Astrocyte (in vitro differentiated cells and primary cell): ENCODE data around the gene PSME4. TPM values are rescaled to one million over a fixed set of nuclear protein-coding genes. Genes with fewer than 3 reads are reported as not detected.
"Not testable (repeated sequence)": the region's sequence is repeated elsewhere in the genome, so short reads cannot be mapped to it uniquely, and the experiment has no call there.

ENCODE experiments used
- DNase-seq: peaks from one replicate; pipeline ENCODE4 v3.0.0-alpha.2; 2010; ENCODE audit warnings: low read depth
- FAIRE-seq: peaks from 2 replicates; lab custom pipeline; 2011; peaks lifted over from hg19 to GRCh38; lab: Jason Lieb, UNC
- H2AFZ ChIP-seq: 2 replicates; pipeline ENCODE4 v1.6.0; 2012; ENCODE audit warnings: low read depth, low read length, inconsistent platforms
- H3K27ac ChIP-seq: 2 replicates; pipeline ENCODE4 v1.5.1; 2011; ENCODE audit warnings: low read depth, low read length, inconsistent platforms
- H3K27me3 ChIP-seq: 2 replicates; pipeline ENCODE4 v1.6.0; 2011; ENCODE audit warnings: low read length, inconsistent platforms; ENCODE audit not compliant: insufficient read depth
- H3K36me3 ChIP-seq: 2 replicates; pipeline ENCODE4 v1.5.1; 2011; ENCODE audit warnings: low read length, inconsistent platforms; ENCODE audit not compliant: insufficient read depth
- H3K4me1 ChIP-seq: 2 replicates; pipeline ENCODE4 v1.5.1; 2011; ENCODE audit warnings: low read length, inconsistent platforms; ENCODE audit not compliant: insufficient read depth
- H3K4me2 ChIP-seq: 2 replicates; pipeline ENCODE4 v1.6.0; 2012; ENCODE audit warnings: low read length, inconsistent platforms
- H3K4me3 ChIP-seq: 2 replicates; pipeline ENCODE4 v1.5.1; 2011; ENCODE audit warnings: low read depth, mild to moderate bottlenecking, low read length, inconsistent platforms; ENCODE audit not compliant: insufficient read depth
- H3K79me2 ChIP-seq: 2 replicates; pipeline ENCODE4 v1.6.0; 2012; ENCODE audit warnings: mild to moderate bottlenecking, low read length, inconsistent platforms; ENCODE audit not compliant: insufficient read depth
- H3K9ac ChIP-seq: 2 replicates; pipeline ENCODE4 v1.6.0; 2012; ENCODE audit warnings: mild to moderate bottlenecking, low read length, inconsistent platforms
- H3K9me3 ChIP-seq: 2 replicates; pipeline ENCODE4 v1.5.1; 2012; ENCODE audit warnings: low read depth, mild to moderate bottlenecking, low read length, inconsistent platforms; ENCODE audit not compliant: insufficient read depth
- H4K20me1 ChIP-seq: 2 replicates; pipeline ENCODE4 v1.6.0; 2012; ENCODE audit warnings: low read length, inconsistent platforms; ENCODE audit not compliant: insufficient read depth
- H3K27ac Mint-ChIP-seq: one replicate; pipeline ENCODE4 v1.8.0; 2021; ENCODE audit warnings: mild to moderate bottlenecking, mixed read lengths; ENCODE audit not compliant: unreplicated experiment
- H3K27me3 Mint-ChIP-seq: one replicate; pipeline ENCODE4 v1.8.0; 2021; ENCODE audit warnings: low read depth, mixed read lengths; ENCODE audit not compliant: unreplicated experiment
- H3K36me3 Mint-ChIP-seq: one replicate; pipeline ENCODE4 v1.8.0; 2021; ENCODE audit warnings: low read depth, mixed read lengths; ENCODE audit not compliant: unreplicated experiment
- H3K4me1 Mint-ChIP-seq: one replicate; pipeline ENCODE4 v1.8.0; 2021; ENCODE audit warnings: low read depth, mixed read lengths; ENCODE audit not compliant: unreplicated experiment
- H3K4me3 Mint-ChIP-seq: one replicate; pipeline ENCODE4 v1.8.0; 2021; ENCODE audit warnings: mild to moderate bottlenecking, moderate library complexity, mixed read lengths; ENCODE audit not compliant: unreplicated experiment
- H3K9me3 Mint-ChIP-seq: one replicate; pipeline ENCODE4 v1.8.0; 2021; ENCODE audit warnings: mild to moderate bottlenecking, mixed read lengths; ENCODE audit not compliant: unreplicated experiment
- EZH2 ChIP-seq: IDR thresholded peaks from 2 replicates; pipeline ENCODE4 v1.6.1; 2012; ENCODE audit warnings: mild to moderate bottlenecking, low read length, inconsistent platforms; ENCODE audit not compliant: insufficient read depth
- total RNA-seq: library from RNA; stranded (reverse); gene quantifications from 2 replicates; pipeline ENCODE4 v1.2.1, GENCODE V29; 2021
- TF ChIP-seq, protein P1 (sequence below): IDR thresholded peaks from 2 replicates; pipeline ENCODE4 v1.5.1; 2011; ENCODE audit warnings: low read depth, mild to moderate bottlenecking, inconsistent platforms, low read length, moderate library complexity; ENCODE audit not compliant: insufficient read depth

PSME4 gene
- total RNA-seq, 1 donor from 2014 or later, result 110 TPM

DNA sequence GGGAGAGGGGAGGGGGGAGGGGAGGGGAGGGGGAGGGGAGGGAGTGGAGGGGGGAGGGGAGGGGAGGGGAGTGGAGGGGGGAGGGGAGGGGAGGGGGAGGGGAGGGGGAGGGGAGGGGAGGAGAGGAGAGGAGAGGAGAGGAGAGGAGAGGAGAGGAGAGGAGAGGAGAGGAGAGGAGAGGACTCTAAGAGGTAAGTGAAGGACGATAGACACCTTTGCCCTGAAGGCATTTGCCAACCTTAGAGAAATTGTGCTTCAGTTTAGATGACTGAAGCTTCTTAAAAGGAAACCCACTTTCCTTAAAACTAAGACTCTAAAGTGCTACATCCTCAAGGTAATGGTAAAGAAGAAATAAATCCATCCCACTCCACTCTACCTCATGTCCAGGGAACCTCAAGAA lies 130.2 kb downstream of the PSME4 start:
- no peak for DNase-seq
- H4K20me1 ChIP-seq, result no peaks in the 10 kb centered on the region
- Mint-ChIP-seq H3K4me1 (no peaks in the 10 kb centered on the region), H3K4me3 (no peak overlapping the region), H3K27me3 (no peaks in the 10 kb centered on the region), H3K36me3 (peaks cover 3% of the 10 kb centered on the region), H3K27ac (no peak overlapping the region), H3K9me3 (peaks cover 4% of the 10 kb centered on the region)
- H3K27me3 ChIP-seq, result no peaks in the 10 kb centered on the region
- H3K4me3 ChIP-seq, result no peak overlapping the region
- no peak overlapping the region for H3K9ac ChIP-seq
- no peak for TF ChIP-seq EZH2
- TF ChIP-seq, protein P1, sequence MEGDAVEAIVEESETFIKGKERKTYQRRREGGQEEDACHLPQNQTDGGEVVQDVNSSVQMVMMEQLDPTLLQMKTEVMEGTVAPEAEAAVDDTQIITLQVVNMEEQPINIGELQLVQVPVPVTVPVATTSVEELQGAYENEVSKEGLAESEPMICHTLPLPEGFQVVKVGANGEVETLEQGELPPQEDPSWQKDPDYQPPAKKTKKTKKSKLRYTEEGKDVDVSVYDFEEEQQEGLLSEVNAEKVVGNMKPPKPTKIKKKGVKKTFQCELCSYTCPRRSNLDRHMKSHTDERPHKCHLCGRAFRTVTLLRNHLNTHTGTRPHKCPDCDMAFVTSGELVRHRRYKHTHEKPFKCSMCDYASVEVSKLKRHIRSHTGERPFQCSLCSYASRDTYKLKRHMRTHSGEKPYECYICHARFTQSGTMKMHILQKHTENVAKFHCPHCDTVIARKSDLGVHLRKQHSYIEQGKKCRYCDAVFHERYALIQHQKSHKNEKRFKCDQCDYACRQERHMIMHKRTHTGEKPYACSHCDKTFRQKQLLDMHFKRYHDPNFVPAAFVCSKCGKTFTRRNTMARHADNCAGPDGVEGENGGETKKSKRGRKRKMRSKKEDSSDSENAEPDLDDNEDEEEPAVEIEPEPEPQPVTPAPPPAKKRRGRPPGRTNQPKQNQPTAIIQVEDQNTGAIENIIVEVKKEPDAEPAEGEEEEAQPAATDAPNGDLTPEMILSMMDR, result no peak
- no peak overlapping the region for H2AFZ ChIP-seq
- H3K36me3 ChIP-seq, result no peaks in the 10 kb centered on the region
- no peak for FAIRE-seq
- no peaks in the 10 kb centered on the region for H3K9me3 ChIP-seq
- H3K4me1 ChIP-seq, result no peaks in the 10 kb centered on the region
- no peaks in the 10 kb centered on the region for H3K79me2 ChIP-seq
- no peak overlapping the region for H3K27ac ChIP-seq
- no peak overlapping the region for H3K4me2 ChIP-seq

- H4K20me1 ChIP-seq, H3K9ac ChIP-seq, FAIRE-seq, H3K4me3 ChIP-seq, H3K9me3 ChIP-seq, H3K4me3 Mint-ChIP-seq, H3K27ac ChIP-seq, H3K27me3 Mint-ChIP-seq, H3K27ac Mint-ChIP-seq, H3K9me3 Mint-ChIP-seq, H3K27me3 ChIP-seq, DNase-seq, H3K4me1 ChIP-seq, H3K4me2 ChIP-seq, H2AFZ ChIP-seq, H3K36me3 Mint-ChIP-seq, H3K4me1 Mint-ChIP-seq, H3K36me3 ChIP-seq, H3K79me2 ChIP-seq: not testable (repeated sequence)
Measured at GRCh38 chr2:53829980-53830290, 140.9 kb downstream of the PSME4 start.

DNA sequence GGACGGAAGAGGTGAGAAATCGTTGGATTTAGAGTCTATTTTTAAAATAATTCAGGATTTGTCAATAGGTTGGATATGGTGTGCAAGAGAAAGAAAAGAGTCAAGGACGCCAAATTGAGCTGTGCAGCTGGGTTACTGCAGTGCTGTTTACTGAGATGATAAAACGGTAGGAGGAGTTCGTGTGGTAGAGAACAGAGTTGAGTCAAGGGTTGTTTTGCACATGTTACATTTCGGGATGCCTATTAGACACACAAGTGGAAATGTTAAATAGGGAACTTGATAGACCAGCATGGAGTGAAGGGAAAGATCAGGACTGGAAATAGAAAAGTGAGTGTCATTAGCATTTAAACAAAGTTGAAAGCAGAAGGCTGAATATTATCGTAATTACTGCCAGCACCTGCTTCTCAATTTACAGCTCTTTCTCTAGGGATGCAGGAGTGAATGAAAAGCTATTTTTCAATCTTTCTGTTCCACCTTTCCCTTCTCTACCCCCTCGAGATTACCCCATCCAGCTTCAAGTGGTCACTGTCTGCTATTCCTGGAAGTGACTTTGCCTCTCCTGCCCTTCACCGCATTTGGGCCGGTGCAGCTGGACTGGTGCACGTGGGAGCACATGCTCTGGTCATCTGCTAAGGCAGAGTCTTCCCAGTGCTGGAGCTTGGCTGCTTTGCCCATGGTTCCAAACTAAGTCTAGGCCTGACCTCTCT lies 141.4 kb downstream of the PSME4 start:
- Mint-ChIP-seq H3K27me3 (no peaks in the 10 kb centered on the region), H3K36me3 (peaks cover 4% of the 10 kb centered on the region), H3K27ac (no peak overlapping the region), H3K4me3 (no peak overlapping the region), H3K9me3 (no peaks in the 10 kb centered on the region), H3K4me1 (peaks cover 6% of the 10 kb centered on the region)
- no peaks in the 10 kb centered on the region for H3K4me1 ChIP-seq
- H2AFZ ChIP-seq, result no peak overlapping the region
- no peak overlapping the region for H3K27ac ChIP-seq
- no peaks in the 10 kb centered on the region for H3K79me2 ChIP-seq
- H3K9ac ChIP-seq, result no peak overlapping the region
- H3K4me3 ChIP-seq, result no peak overlapping the region
- TF ChIP-seq, protein P1, result no peak
- no peak for TF ChIP-seq EZH2
- FAIRE-seq (no peak), DNase-seq (no peak)
- no peaks in the 10 kb centered on the region for H3K36me3 ChIP-seq
- no peak overlapping the region for H3K4me2 ChIP-seq
- H4K20me1 ChIP-seq, result no peaks in the 10 kb centered on the region
- H3K9me3 ChIP-seq, result no peaks in the 10 kb centered on the region
- no peaks in the 10 kb centered on the region for H3K27me3 ChIP-seq
